GM18508 (cell line): Measurements from ENCODE around the gene MYRIP.
A peak's percentile ranks its signal among the peaks of the same experiment; 100 is the strongest.

Experiments
- ATAC-seq: cut with Tn5 transposase; IDR thresholded peaks from one replicate; pipeline ENCODE4 v1.9.1; 2021; ENCODE audit warnings: moderate number of reproducible peaks; ENCODE audit not compliant: insufficient read depth, unreplicated experiment

The MYRIP gene

DNA sequence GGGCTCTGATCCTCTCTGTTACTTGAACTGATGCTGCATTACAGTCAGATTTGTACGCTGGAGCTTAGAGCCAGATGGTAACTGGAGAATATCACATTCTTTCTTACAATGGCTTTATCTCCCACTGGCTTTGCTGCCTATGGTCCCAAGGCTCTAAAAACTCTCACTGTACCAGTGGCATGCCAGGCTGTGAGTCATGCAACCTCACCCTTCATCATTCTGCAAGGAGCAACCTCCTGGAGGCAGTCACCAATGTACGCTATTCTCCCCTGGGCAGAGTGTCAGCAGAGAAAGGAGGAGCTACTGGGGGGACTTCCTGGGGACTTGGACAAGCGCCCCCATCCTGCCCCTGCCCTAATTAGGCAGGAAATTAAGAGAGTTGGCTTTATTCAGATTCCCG is 402.2 kb downstream of the MYRIP start:
- ATAC-seq, result no peak

DNA sequence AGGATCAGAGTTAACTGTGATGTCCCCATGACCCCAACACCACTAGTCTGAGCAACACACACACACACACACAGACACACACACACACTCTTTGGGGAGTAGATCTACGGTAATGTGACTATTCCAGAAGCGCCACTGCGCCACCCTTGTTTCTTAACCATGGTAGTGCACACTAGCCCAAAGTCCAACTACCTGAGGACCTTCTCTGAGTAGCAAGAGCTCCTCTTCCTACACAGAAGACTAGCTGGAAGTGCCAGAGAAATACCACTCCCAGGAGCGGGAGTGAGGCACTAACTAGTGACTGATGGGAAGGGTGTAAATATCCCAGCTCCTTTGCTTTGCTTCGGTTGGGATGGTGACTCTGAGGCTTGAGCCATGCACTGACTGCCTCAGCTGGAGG is 404.1 kb downstream of the MYRIP start:
- ATAC-seq, result no peak

- no peak for ATAC-seq
Observed at GRCh38 chr3:40215015-40215414, 405.6 kb downstream of the MYRIP start.

DNA sequence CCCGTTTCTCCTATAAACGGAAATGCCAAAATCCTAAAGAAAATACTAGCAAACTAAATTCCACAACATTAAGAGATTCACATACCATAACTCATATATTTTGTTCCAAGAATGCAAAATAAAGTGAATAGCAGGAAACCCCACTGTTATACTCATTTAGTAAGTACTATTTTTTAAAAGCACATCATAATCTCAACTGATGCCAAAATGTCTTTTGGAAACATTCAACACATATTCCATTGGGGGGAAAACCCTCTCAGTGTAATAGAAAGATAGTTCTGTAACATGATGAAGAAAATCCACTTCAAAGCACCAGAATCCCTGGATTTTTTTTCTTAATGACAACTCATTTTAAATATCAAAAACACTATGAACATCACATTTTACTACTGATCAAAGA is 407.1 kb downstream of the MYRIP start:
- no peak for ATAC-seq

GRCh38 chr3:40223856-40224255 is 414.4 kb downstream of the MYRIP start:
- no peak for ATAC-seq

- ATAC-seq, result no peak
Observed at GRCh38 chr3:40224796-40225515, 415.5 kb downstream of the MYRIP start.

DNA sequence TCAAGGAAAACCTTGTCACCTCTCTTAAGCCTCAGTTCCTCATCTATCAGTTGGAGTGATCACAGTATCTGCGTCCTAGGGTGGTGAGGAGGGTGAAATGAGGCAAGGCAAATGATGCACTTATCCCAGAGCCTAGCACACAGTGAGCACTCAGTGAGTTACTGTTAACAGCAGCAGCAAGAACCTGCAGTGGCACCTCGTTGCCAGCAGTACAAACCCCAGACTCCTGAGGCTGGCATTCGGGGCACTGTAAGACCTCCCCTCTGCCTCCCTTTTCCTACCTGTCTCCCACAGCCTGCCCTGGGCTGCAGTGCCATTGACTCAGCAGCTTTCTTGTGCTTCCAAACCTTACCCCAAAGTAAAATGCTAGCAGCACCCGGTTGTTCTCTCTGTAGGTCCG is 417.2 kb downstream of the MYRIP start:
- no peak for ATAC-seq

DNA sequence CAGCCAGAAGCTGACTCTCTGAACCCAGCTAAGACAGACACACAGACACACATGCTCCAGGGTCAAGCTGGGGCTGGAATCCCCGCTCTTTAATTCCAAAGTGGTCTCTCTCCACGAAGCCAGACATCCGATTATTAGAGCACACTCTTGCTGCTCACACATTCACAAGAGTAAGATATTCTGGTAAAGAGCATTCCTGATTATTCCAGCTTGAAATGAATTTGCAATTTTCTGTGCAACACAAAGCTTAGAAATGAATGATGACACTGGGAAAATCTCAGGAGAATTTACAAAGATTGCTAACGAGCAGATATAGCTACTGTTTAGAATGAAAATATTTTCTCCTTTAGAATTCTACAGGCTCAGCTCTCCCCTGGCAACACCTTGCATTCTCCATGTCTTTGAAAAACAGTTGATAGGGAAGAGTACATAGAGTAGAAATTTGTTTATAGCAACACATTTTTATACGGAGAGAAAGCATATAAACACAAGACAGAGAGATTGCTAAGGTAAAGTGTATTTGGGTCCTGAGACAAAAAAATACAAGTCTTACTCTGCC is 419.5 kb downstream of the MYRIP start:
- no peak for ATAC-seq

DNA sequence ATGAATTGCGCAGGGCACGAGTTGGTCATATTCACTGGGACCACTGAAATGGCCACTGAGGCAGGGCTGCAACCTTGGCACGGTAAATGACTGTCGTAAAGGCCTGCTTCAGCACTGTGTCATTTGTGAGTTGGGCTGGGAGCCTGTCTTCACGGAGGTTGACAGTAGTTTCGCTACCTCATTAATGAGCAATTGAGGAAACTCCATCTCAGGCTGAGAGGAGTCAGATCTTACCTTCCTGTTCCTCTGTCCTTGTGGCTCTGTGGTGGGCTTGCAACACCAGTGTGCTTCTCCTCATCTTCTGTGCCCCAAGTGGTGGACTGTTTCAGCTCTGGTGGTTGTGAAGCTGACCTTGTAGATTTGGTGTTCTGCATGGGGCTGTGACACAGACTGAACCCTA is 420.0 kb downstream of the MYRIP start:
- peak; percentile 92 for ATAC-seq

GRCh38 chr3:40229963-40230362 is 420.6 kb downstream of the MYRIP start:
- ATAC-seq, result no peak

- no peak for ATAC-seq
Observed at GRCh38 chr3:40230382-40230781, 421.0 kb downstream of the MYRIP start.

GRCh38 chr3:40232626-40233025 is 423.2 kb downstream of the MYRIP start:
- ATAC-seq, result no peak

DNA sequence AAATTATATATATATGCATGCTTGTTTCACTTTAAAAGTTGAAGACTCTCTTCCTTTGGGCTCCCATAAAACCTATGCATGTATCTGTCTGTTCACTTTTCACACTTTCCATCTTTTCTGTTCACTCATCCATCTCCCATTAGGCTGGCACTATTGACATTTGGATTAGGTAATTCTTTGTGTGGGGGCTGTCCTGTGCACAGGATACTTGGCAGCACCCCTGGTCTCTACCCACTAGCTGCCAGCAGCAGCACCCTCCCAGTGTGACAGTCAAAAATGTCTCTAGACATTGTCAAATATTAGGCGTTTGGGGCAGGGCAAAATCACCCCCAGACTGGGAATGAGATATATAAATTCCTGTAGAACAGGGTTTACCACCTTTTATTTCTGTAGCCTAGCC is 427.8 kb downstream of the MYRIP start:
- no peak for ATAC-seq

GRCh38 chr3:40237889-40238571 is 428.6 kb downstream of the MYRIP start:
- no peak for ATAC-seq

GRCh38 chr3:40240921-40241320 is 431.5 kb downstream of the MYRIP start:
- no peak for ATAC-seq

DNA sequence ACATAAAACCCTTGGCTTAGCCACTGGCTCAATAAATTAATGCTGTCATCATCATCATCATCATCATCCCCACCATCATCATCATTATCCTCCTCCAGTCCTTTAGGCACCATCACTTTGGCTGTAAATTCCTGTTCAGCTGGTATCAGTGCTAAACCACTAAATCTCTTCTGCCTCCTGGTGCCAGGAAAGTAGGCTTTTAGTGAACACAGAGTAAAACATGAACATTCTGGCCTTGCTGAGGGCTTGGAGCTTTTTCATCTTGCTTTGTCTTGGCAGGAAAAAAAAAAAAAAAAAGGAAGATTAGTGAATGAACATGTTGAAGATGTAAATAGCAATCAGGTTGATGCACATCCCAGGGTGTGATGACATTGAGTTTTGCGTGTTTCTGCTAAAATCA is 432.8 kb downstream of the MYRIP start:
- ATAC-seq, result no peak

DNA sequence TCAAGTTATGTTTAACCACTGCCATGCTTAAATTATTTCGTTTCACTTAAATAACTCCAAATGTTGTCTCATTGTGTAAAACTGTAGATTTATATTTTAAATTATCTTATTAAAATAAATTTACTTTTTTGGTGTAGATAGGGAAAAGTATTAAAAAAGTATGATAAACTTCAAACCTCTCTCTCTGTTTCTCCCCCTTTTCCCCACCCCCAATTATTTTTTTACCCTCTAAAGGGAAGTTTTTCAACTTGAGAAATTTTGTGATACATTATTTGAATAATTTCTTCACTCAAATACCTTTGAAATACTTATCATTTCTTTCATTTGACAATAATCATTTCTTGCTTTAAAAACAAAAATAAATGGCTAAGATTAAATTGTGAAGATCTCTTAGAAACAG is 433.2 kb downstream of the MYRIP start:
- no peak for ATAC-seq

GRCh38 chr3:40243056-40243455 is 433.6 kb downstream of the MYRIP start:
- ATAC-seq, result no peak

DNA sequence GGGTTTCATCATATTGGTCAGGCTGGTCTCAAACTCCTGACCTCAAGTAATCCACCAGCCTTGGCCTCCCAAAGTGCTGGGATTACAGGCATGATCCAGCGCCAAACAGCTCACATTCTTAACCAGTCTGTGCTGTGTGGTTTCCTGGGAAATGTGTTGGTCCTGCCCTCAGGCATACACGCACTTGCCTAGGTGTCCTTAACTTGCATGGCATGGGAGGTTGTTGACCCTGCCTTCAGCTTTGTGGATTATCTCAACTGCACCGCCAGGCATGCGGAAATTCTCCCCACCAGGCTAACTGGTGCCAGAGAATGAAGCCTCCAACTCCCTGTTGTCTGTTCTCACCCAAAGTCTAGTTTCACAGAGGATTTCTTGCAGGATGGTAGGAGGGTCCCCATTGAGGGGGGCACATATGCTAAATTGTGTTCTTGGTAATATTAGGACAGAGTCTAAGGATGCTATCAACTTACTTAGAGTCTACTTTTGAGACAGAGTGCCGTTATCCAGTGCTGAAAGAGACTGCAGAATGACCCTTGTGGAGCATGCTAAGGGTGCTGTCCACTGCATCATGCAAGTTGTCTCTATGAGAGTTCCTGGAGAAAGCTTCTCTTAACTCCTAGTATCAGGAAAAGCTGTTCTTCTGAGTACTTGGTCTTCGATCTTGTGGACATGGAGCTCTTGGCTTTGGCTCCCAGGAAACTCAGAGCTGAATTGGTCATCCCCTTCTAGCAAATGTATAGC is 438.5 kb downstream of the MYRIP start:
- ATAC-seq, result no peak

DNA sequence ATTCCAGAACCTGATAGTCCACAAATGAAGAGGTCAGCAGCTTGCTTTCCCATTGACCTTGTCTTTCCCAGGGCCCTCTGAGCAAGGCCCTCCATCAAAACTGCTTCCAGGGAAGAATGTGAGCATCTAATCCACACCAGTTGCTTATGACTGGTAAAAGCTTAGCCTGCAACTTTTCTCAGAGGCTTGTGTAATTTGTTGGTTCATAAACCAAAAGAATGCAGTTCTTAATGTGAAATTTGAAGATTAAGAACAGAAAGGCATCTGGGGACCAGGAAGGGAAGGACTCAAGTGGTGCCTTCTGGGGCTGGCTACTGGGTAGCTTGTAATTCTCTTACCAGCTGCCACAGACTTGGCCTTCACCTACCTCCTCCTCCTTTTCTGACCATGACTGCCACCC is 439.2 kb downstream of the MYRIP start:
- no peak for ATAC-seq

DNA sequence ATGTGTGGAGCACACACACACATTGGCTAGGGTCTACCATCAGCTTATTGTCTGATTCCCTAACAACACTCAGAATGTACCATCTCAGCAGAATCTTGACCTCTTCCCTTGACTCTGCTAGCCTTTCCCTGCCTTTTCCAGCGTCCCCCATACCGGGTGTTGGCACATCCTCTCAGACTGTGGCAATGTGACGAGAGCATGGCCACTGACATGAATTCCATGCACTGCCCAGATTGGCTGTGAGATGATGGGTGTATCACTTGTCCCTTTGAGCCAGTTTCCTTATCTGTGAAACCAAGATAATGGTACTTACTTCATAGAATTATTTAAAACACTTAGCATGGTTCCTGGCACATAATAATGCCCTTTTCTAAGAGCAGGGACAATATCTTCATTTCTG is 439.8 kb downstream of the MYRIP start:
- ATAC-seq, result no peak
